HG03354 (cell line): ENCODE results near the gene TMEM95.
"Not testable (repeated sequence)": the region's sequence is repeated elsewhere in the genome, so short reads cannot be mapped to it uniquely, and the experiment has no call there.

Experiments used
- ATAC-seq: cut with Tn5 transposase; IDR thresholded peaks from one replicate; pipeline ENCODE4 v1.9.1; 2021; ENCODE audit warnings: mild to moderate bottlenecking; ENCODE audit not compliant: unreplicated experiment, poor library complexity, severe bottlenecking

Gene TMEM95

GRCh38 chr17:7341842-7342241 is 13.1 kb upstream of the TMEM95 start:
- ATAC-seq = no peak

GRCh38 chr17:7343250-7343649 is 11.7 kb upstream of the TMEM95 start:
- no peak for ATAC-seq

DNA sequence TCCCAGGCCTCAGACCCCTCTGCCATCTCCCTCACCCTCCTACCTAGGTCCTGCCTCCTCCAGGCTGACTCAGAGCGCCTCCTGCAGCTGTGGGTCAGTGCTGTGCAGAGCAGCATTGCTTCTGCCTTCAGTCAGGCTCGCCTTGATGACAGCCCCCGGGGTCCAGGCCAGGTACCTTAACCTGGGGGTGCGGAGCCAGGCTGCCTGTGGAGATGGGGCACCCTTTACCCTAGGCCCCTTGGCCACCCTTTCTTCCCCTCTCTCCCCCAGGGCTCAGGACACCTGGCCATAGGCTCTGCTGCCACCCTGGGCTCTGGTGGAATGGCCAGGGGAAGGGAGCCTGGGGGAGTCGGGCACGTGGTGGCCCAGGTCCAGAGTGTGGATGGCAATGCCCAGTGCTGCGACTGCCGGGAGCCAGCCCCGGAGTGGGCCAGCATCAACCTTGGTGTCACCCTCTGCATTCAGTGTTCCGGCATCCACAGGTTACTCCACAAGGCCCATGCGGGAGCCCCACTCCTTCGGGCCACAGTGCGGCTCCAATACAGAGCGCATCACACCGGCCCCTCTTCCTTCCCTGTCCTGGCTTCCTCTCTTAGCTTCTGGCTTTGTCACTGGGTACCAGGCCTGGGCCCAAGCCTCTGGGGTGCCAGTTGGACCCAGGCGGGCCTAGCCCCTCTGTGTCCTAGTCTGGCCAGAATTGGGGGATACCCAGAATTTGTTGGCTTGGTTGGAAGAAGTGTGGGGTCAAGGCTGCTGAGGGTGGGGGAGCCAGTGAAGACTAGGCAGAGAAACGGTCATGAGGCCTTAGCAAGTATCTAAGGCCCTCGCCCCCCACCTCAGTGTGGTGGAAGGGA is 8.0 kb upstream of the TMEM95 start:
- no peak for ATAC-seq

- no peak for ATAC-seq
These were observed 7.1 kb upstream of the TMEM95 start for GRCh38 chr17:7347630-7348477.

- no peak for ATAC-seq
These were observed 6.3 kb upstream of the TMEM95 start for GRCh38 chr17:7348478-7349242.

GRCh38 chr17:7351665-7352502 is 3.1 kb upstream of the TMEM95 start, which contains the start of gene KCTD11:
KCTD11 (plus strand) TSS chr17:7352162.
- peak; percentile 66 for ATAC-seq

GRCh38 chr17:7352503-7352889 is 2.5 kb upstream of the TMEM95 start:
- no peak for ATAC-seq

DNA sequence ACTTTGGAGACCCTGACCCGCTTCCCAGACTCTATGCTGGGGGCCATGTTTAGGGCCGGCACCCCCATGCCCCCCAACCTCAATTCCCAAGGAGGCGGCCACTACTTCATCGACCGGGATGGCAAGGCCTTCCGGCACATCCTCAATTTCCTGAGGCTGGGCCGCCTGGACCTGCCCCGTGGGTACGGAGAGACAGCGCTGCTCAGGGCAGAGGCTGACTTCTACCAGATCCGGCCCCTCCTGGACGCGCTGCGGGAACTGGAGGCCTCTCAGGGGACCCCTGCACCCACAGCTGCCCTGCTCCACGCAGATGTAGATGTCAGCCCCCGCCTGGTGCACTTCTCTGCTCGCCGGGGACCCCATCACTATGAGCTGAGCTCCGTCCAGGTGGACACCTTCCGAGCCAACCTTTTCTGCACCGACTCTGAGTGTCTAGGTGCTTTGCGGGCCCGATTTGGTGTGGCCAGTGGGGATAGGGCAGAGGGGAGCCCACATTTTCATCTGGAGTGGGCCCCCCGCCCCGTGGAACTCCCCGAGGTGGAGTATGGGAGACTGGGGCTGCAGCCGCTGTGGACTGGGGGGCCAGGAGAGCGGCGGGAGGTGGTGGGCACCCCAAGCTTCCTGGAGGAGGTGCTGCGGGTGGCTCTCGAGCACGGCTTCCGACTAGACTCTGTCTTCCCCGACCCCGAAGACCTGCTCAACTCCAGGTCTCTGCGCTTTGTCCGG is 1.9 kb upstream of the TMEM95 start:
- ATAC-seq = no peak

DNA sequence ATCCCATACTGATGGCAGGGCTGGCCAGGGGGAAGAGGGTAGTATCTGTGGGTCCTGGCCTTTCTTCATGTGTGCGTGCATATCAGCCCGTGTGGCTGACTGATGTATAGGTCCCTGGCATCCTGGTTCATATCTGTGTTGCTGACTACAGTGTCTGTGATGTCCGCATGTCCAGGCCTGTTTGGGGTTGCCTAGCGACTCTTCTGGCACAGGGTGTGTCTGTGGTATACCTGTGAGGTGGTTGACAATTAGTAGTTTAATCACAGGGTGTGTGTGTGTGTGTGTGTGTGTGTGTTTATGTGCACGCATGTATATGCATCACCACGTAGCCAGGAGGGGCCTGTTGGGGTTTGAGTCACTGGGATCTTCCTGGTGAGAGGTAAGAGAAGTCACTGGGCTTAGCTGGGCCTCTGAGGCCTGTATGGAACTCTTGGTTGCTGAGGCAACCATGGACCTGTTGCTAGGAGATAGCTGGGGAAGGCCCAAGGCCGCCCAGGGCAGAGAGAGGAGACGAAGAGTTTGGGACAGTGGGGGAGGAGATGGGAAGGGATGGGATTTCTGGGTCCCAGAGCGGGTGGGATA is 603 bp upstream of the TMEM95 start:
- no peak for ATAC-seq

- ATAC-seq = no peak
These were observed 617 bp downstream of the TMEM95 start for GRCh38 chr17:7355573-7355972.

- no peak for ATAC-seq
These were observed 1.2 kb downstream of the TMEM95 start for GRCh38 chr17:7356072-7356549.

- no peak for ATAC-seq
These were observed 1.8 kb downstream of the TMEM95 start for GRCh38 chr17:7356756-7357155.

- ATAC-seq = no peak
These were observed 2.4 kb downstream of the TMEM95 start for GRCh38 chr17:7357381-7357780.

- ATAC-seq = no peak
These were observed 7.0 kb downstream of the TMEM95 start for GRCh38 chr17:7361906-7362305.

GRCh38 chr17:7363311-7363710 is 8.4 kb downstream of the TMEM95 start:
- no peak for ATAC-seq

GRCh38 chr17:7365963-7366362 is 11.0 kb downstream of the TMEM95 start:
- ATAC-seq = not testable (repeated sequence)

DNA sequence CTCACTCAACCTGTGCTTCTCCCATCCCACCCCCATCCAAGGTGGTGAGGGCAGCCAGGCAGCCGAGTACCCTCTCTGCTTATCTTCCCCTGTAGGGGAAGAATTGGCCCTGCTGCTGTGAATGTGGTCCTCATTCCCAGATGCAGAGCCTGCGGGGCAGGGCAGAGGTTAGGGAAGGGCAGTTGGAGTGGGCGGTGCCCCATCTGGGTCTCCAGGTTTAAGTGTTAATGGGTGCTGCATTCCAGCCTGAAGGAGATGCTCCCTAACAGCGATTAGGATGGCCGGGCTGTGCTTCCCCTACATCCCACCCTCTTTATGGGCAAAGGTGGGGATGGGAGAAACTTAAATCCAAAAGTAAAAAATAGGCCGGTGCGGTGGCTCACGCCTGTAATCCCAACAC is 12.1 kb downstream of the TMEM95 start:
- no peak for ATAC-seq

DNA sequence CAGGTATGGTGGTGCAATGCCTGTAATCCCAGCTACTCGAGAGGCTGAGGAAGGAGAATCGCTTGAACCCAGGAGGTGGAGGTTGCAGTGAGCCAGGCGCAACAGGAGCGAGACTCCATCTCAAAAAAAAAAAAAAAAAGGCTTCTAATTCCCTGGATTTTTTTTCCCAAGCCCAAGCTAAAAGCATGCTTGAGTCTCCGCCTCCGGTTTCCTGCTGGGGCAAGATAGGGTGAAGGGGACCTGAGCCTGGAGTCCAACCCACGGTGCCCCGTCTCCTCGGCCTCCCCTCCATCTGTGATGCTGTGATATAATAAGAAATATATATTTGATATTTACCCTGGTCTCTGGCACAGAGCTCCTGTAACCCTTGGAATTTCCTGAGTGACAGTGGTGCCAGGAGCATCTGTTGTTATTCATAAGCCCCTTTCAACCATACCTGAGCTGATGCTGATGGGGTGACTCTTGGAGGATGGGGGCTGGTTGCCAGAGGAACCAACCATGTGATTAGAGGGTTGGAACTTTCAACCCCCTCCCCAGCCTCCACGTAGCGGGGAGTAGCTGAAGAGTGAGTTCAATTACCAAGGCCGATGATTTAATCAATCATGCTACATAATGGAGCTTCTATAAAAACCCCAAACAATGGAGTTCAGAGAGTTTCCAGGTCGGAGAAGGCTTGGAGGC is 13.1 kb downstream of the TMEM95 start:
- ATAC-seq = no peak
